HG03439 (cell line): ENCODE data around the gene UBA5.

Source experiments
- ATAC-seq: cut with Tn5 transposase; IDR thresholded peaks from one replicate; pipeline ENCODE4 v1.9.1; 2021; ENCODE audit warnings: mild to moderate bottlenecking, moderate library complexity; ENCODE audit not compliant: unreplicated experiment

Gene UBA5

DNA sequence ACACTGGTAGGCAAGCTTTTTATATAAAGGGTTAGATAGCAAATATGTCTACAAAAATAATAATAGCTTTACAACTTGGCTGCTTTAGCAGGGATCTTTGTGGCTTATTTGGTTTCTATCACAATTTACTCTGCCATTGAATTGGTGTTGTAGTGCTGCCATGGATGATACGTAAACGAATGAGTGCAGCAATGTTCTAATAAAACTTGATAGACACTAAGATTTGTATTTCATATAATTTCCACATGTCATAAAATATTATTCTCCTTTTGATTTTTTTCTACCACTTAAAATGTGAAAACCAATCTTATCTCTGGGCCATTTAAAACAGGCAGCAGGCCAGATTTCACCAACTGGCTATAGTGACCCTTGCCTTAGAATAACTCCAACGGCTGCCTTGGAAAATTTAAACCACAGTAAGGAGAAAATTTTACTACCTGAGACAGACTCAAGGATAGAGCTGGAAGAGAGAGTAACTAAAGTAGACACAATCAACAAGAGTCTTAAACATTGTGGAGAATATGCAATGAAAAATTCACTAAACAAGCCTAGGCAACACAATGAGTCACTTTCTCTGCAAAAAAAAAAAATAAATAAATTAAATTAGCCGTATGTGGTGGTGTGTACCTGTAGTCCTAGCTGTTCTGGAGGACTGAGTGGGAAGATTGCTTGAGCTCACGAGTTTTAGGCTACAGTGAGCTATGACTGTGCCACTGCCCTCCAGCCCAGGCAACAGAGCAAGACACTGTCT is 54.0 kb downstream of the UBA5 start:
- ATAC-seq: no peak

DNA sequence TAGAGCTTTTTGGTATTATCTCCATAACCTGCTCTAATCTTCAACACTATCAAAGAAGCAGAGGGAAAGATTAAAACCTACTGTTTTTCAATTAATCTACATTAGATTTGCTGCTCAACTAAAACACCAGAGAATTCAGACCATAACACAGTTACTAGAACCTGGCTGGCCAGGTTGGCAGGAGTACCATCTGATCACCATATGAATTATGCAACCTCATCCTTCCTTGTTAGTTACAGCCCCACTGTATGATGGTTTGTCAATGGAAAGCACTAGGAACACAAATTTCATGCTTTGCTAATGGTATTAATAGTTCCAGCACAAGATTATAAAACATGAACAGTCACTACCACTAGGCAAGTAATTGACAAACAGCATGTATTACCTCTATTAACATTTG is 56.2 kb downstream of the UBA5 start:
- no peak for ATAC-seq

DNA sequence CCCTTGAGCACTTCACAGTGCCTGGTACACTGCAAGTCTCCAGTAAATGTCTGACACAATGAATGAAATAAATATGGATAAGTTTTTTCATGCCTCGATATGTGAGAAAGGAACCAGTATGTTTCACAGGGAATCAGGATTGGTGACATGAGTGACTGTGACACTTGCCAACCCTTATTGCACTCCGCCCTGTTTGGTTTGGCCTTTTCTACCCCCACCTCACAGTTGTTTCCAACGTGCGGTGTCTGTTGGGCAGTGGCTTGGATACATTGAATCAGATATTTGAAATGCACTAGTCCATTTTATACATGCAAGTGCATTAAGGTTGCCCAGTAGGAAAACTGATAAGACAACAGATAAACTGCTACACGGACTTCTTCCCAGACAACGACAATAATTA is 60.1 kb downstream of the UBA5 start:
- ATAC-seq: no peak

DNA sequence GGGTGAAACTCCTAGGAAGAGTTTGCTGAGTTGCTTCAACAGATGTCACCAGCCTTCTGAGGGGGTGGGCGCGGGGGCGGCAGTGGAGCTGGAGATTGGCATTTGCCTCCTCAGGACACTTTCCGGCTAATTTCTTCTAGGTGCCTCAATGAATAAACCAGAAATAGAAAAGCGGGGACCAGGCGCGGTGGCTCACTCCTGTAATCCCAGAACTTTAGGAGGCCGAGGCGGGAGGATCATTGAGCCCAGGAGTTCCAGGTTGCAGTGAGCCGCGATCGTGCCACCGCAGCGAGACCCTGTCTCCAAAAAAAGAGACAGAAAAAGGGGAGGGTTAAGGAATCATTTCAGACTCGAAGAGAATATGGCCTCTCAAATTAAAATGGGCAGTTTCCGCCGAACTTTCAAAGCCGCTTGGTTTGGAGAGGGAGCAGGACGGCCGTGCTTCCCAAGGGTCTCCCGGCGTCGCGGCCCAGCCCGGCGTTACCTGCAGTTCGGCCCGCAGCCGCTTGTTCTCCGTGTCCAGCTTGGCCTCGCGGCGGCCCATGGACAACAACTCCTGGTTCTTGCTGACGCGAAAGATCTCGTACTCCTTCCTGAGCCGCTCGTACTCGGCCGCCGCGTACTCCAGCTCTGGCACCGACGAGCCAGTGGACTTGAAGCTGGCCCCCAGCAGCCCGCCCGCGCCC is 61.5 kb downstream of the UBA5 start:
- ATAC-seq: peak; percentile 29

DNA sequence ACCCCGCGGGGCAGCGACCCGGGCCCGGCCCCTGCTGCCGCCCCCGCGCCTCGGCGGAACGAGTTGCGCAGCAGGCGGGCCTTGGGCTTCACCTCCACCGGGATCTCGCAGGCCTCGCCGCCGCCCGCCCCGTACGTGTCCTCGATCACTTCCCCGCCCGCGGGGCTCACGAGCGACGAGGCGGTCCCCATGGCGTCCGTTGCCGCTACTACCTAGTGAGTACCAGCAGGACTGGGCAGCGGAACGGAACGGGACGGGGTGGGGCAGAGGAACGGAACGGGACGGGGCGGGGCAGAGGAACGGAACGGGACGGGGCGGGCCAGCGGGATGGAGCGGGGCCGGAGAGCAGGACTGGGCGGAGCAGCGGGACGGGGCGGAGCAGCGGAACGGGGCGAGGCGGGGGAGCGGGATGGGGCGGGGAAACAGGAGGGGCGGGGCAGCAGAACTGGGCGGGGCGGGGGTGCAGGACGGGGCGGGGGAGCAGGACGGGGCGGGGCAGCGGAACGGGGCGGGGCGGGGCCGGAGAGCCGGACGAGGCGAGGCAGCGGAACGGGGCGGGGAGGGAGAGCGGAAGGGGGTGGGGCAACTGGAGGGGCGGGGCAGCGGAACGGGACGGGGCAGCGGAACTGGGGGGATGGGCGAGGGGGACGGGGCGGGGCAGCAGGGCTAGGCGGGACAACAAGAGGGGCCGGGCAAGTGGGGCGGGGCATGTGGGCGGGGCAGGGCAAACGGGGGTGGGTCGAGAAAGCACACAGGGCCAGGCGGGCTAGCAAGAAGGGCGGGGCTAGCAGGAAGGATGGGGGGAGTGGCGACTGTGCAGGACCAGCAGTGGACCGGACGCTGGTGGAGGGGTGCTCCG is 62.3 kb downstream of the UBA5 start, which contains the start of gene NPHP3:
TSS of gene NPHP3 (minus strand) at position 245 of the 859 bp plus-strand sequence. CDS start at position 191, 54 bp downstream.
- peak; percentile 85 for ATAC-seq

DNA sequence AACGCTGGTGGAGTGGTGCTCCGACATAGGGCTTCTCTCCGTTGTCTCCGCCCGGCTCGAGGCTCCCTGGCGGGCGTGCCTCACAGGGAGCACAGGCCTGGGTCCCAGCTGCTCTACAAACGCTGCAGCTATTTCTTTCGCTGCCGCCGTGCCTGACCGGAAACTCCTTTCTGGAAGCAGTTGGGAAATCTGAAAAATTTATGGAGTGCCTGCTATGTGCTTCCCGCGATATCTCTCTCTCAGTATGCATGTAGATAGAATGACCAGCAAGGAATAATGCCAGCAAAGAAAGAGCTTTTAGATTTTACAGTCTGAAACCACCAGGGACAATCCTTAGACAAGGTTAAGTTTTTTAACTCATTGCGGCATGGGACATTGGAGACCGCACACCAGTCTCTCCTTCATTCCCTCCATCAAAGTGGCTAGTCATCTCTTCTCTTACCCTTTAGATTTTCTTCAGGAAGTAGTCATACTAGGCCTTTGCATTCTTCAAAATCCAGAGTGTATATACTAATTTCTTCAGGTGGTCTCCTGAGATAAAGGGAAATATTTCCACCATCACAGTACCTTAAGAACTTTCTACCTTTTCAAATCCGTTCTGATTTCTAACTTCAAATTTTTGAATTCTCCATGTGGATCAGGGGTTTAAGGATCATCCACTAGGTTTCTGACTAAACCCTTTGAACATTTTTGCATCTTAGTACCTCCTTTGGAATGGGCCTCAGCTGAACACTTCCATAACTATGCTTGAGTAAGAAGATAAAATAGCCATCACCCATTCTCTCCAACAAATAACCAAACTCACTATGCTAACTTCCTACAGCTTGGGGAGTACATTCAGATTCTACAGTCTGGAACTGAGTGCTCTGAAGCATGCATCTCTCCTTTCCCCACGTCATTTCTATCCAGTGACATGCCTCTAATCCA is 63.2 kb downstream of the UBA5 start:
- no peak for ATAC-seq

DNA sequence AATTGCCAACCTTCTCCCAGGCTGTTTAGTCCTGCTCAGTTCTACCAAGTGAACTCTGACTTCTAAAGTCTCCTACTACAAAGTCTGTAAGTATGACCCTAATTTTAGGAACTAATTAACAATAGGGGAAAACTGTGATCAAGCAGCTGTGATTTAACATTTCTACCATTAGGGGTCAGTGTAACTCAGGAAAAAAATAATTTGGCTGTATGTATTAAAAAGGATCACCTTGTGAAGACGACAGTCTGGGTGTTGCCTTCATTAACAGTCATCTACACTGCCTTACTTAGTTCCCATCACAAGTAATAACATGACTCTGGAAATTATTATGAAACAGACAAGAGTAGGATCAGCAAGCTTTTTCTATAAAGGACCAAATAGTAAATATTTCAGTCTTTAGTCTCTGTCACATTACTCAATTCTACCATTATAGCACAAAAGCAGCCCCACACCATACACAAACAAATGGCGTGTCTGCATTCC is 66.3 kb downstream of the UBA5 start:
- ATAC-seq: no peak
